Mesodermal cell (in vitro differentiated cells): ENCODE data around the gene OSBPL5.

Experiments used
- H3K27ac ChIP-seq: 2 replicates; pipeline ENCODE4 v1.7.0; 2013; ENCODE audit warnings: mild to moderate bottlenecking, low read depth, low read length, moderate library complexity; ENCODE audit not compliant: severe bottlenecking
- H3K36me3 ChIP-seq: 2 replicates; pipeline ENCODE4 v1.7.1; 2013; ENCODE audit warnings: mild to moderate bottlenecking, low read length, moderate library complexity; ENCODE audit not compliant: control insufficient read depth, insufficient read depth
- H3K4me1 ChIP-seq: one replicate; pipeline ENCODE4 v1.7.1; 2013; ENCODE audit warnings: mild to moderate bottlenecking, low read length; ENCODE audit not compliant: insufficient read depth, control insufficient read depth, poor library complexity, severe bottlenecking
- H3K4me3 ChIP-seq: 2 replicates; pipeline ENCODE4 v1.7.0; 2013; ENCODE audit warnings: low read length, control low read depth, mild to moderate bottlenecking; ENCODE audit not compliant: insufficient read depth, poor library complexity, severe bottlenecking; ENCODE audit errors: extremely low read depth
- H3K9me3 ChIP-seq: 2 replicates; pipeline ENCODE4 v1.7.1; 2013; ENCODE audit warnings: mild to moderate bottlenecking, low read length, moderate library complexity; ENCODE audit not compliant: control insufficient read depth
- WGBS, 2 experiments: methylation state at CpG; one replicate each; pipeline ENCODE4 v1.1.5; 2013; ENCODE audit warnings: missing lambda C conversion rate in 2 of 2; ENCODE audit not compliant: insufficient coverage in 2 of 2; 5-methylcytosine and 5-hydroxymethylcytosine counted together

OSBPL5 gene

GRCh38 chr11:3049430-3050243 is 115.5 kb downstream of the OSBPL5 start:
- H3K4me1 ChIP-seq = peaks cover 23% of the 10 kb centered on the region
- no peaks in the 10 kb centered on the region for H3K9me3 ChIP-seq
- peaks cover 79% of the 10 kb centered on the region for H3K36me3 ChIP-seq
- peak overlapping the region; percentile 45 for H3K27ac ChIP-seq
- WGBS, 2 experiments = 87 to 92% methylated on average over 13 to 17 of the region's 18 CpGs
- no peak overlapping the region for H3K4me3 ChIP-seq

GRCh38 chr11:3047637-3048036 is 117.5 kb downstream of the OSBPL5 start:
- H3K4me3 ChIP-seq = no peak overlapping the region
- H3K9me3 ChIP-seq = no peaks in the 10 kb centered on the region
- H3K4me1 ChIP-seq = peaks cover 23% of the 10 kb centered on the region
- H3K27ac ChIP-seq = no peak overlapping the region
- 93 to 97% methylated on average over 11 to 16 of the region's 16 CpGs for WGBS, 2 experiments
- peaks cover 64% of the 10 kb centered on the region for H3K36me3 ChIP-seq

- no peak overlapping the region for H3K4me3 ChIP-seq
- 0 to 83% methylated on average over 1 to 8 of the region's 8 CpGs for WGBS, 2 experiments
- H3K4me1 ChIP-seq = peaks cover 20% of the 10 kb centered on the region
- peaks cover 58% of the 10 kb centered on the region for H3K36me3 ChIP-seq
- no peaks in the 10 kb centered on the region for H3K9me3 ChIP-seq
- no peak overlapping the region for H3K27ac ChIP-seq
Observed at GRCh38 chr11:3046641-3047040, 118.5 kb downstream of the OSBPL5 start.

GRCh38 chr11:3046190-3046589 is 118.9 kb downstream of the OSBPL5 start:
- WGBS, 2 experiments = 95 to 99% methylated on average over 9 to 10 of the region's 12 CpGs
- no peak overlapping the region for H3K4me3 ChIP-seq
- no peak overlapping the region for H3K27ac ChIP-seq
- H3K9me3 ChIP-seq = no peaks in the 10 kb centered on the region
- H3K4me1 ChIP-seq = peaks cover 16% of the 10 kb centered on the region
- H3K36me3 ChIP-seq = peaks cover 58% of the 10 kb centered on the region

- peaks cover 9% of the 10 kb centered on the region for H3K4me1 ChIP-seq
- H3K9me3 ChIP-seq = no peaks in the 10 kb centered on the region
- no peak overlapping the region for H3K27ac ChIP-seq
- peaks cover 61% of the 10 kb centered on the region for H3K36me3 ChIP-seq
- no peak overlapping the region for H3K4me3 ChIP-seq
- WGBS, 2 experiments = 99 to 100% methylated on average over 11 of the region's 12 CpGs
Observed at GRCh38 chr11:3044915-3045314, 120.2 kb downstream of the OSBPL5 start.

GRCh38 chr11:3044004-3044403 is 121.1 kb downstream of the OSBPL5 start:
- no peak overlapping the region for H3K27ac ChIP-seq
- no peaks in the 10 kb centered on the region for H3K9me3 ChIP-seq
- WGBS, 2 experiments = 88 to 89% methylated on average over 3 to 6 of the region's 6 CpGs
- H3K36me3 ChIP-seq = peaks cover 62% of the 10 kb centered on the region
- no peak overlapping the region for H3K4me3 ChIP-seq
- peaks cover under 1% of the 10 kb centered on the region for H3K4me1 ChIP-seq

- Histone ChIP-seq H3K4me1 (no peaks in the 10 kb centered on the region), H3K36me3 (peaks cover 67% of the 10 kb centered on the region), H3K27ac (no peak overlapping the region), H3K4me3 (no peak overlapping the region), H3K9me3 (no peaks in the 10 kb centered on the region)
- WGBS, 2 experiments = 94 to 97% methylated on average over 14 to 16 of the region's 16 CpGs
Observed at GRCh38 chr11:3043315-3043871, 121.7 kb downstream of the OSBPL5 start.

- Histone ChIP-seq H3K9me3 (no peaks in the 10 kb centered on the region), H3K27ac (no peak overlapping the region), H3K4me3 (no peak overlapping the region), H3K36me3 (peaks cover 69% of the 10 kb centered on the region), H3K4me1 (no peaks in the 10 kb centered on the region)
- WGBS, 2 experiments = 94 to 100% methylated on average over 10 of the region's 11 CpGs
Observed at GRCh38 chr11:3042496-3043314, 122.4 kb downstream of the OSBPL5 start.

- Histone ChIP-seq H3K9me3 (no peaks in the 10 kb centered on the region), H3K4me3 (no peak overlapping the region), H3K27ac (no peak overlapping the region), H3K36me3 (peaks cover 70% of the 10 kb centered on the region), H3K4me1 (no peaks in the 10 kb centered on the region)
- WGBS, 2 experiments = 95 to 98% methylated on average over 16 of the region's 17 CpGs
Observed at GRCh38 chr11:3041699-3042441, 123.2 kb downstream of the OSBPL5 start.

GRCh38 chr11:3040881-3041280 is 124.2 kb downstream of the OSBPL5 start:
- Histone ChIP-seq H3K27ac (peak overlapping the region; percentile 16), H3K36me3 (peaks cover 71% of the 10 kb centered on the region), H3K4me3 (no peak overlapping the region), H3K9me3 (no peaks in the 10 kb centered on the region), H3K4me1 (no peaks in the 10 kb centered on the region)
- WGBS, 2 experiments = 91 to 95% methylated on average over 6 of the region's 9 CpGs
